DMS 273 treated with DMSO at 0.1 percent for 48 hours (cell line): Measurements from ENCODE around the gene RNU6-1.

ENCODE experiments used
- DNase-seq: peaks from one replicate; lab custom pipeline; 2025; lab: John Stamatoyannopoulos, UW

The RNU6-1 gene

DNA sequence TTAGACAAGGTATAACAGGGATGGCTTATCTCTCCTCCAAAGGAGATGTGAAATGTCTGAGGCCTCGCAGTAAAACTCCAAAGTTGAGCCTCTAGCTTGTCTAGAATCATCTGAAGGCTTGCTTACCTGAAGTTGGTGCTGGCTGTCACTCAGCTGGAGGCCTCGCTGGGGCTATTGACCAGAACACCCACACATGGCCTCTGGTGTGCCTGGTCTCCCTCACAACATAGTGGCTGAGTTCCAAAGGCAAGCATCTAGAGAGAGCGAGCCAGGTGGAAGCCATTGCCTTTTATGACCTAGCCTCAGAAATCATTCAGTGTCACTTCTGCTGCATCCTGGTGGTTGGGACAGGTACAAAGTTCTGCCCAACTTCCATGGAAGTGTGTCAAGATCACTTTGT, 17.4 kb upstream of the RNU6-1 start:
- no peak for DNase-seq

DNA sequence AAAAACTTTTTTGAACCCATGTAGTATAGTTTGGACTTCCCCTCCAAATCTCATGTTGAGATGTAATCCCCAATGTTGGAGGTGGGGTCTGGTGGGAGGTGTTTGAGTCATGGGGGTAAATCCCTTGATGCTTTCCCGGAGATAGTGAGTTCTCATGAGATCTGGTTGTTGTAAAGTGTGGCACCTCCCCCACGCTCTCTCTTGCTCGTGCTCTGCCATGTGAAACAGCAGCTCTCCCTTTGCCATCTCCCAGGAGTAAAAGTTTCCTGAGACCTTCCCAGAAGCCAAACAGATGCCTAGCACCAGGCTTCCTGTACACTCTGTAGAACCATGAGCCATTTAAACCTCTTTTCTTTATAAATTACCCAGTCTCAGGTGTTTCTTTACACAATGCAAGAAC, 16.0 kb upstream of the RNU6-1 start:
- no peak for DNase-seq

DNA sequence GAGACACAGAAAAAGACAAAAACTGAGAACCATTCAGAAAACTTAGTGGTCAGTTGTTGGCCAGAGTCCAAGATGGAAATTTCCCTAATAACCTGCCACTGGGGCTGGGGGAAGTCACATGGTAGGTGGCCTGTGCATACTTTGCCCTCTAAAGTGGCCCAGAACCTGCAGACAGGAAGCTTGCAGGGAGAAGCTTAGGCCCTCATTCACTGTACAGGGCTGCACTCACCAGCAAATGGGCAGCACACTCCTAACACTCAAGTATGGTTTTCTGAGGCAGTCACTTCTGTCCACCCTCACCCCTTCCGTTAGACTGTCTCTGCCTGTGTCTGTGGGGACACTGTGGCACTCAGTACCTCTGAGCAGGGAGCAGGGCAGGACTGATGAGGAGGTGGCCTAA, 14.5 kb upstream of the RNU6-1 start:
- no peak for DNase-seq

DNA sequence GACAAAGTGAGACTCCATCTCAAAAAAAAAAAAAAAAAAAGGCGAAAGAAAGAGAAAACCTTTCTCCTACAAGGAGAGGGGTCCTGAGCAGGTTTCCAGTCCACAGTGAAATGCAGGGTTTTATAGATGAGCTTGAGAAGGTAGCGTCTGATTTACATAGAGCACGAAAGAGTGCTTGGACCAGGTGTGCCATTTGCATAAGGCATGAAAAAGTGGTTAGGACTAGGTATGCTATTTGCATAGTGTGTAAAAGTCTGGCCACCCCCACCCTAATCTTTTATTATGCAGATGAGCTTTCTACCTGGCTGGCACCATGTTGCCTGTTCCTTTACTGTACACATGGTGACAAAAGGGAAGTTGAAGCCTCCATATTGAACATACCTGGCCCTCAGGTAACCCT, 13.6 kb upstream of the RNU6-1 start:
- DNase-seq = no peak

DNA sequence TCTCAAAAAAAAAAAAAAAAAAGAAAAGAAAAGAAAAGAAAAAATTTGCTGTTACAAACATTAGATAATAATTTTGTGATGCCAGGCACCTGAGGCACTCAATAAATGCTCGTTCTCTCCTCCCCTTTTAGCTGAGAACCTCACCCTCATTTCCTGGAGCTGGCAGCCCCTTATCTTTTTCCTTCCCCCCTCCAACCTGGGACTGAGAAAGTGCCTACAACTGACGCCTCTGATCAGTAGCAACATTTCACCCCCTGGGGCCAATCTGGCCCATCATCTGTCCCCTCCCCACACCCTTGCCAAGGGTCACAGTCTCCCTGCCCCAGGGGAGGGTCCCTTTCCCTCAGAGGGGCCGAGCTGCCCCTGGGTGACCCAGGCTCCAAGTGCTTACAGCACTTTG, 12.6 kb upstream of the RNU6-1 start:
- DNase-seq = no peak

DNA sequence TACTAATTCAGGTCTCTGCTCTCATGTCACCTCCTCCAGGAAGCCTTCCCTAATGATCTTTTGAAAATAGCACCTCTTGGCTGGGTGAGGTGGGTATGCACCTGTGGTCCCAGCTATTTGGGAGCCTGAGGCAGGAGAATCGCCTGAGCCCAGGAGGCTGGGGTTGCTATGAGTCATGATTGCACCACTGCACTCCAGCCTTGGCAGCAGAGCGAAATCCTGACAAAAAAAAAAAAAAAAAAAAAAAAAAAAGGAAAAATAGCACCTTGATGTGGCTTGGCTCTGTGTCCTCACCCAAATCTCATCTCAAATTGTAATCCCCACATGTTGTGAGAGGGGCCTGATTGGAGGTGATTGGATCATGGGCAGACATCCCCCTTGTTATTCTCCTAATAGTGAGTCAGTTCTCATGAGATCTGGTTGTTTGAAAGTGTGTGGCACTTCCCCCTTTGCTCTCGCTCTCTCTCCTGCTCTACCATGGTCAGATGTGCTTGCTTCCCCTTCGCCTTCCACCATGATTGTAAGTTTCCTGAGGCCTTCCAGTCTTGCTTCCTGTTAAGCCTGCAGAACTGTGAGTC, 11.2 kb upstream of the RNU6-1 start:
- no peak for DNase-seq

DNA sequence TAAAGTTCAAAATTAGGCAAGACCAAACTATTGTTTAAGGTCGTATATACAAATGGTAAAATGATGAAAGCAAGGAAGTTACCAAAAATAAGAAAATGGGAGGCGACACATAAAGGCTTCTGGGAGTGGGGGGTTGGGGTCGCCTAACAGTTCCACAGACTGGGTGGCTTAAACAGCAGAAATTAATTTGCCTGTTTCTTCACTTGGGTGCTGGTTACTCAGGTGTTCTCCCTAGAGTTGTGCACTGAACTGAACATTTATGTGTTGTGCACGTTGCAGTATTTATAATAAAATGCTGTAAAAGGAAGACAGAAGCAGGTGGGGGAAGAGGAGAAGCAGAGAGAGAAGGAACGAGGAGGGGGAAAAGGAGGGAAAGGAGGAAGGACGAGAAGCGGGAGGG, 10.5 kb upstream of the RNU6-1 start:
- no peak for DNase-seq

DNA sequence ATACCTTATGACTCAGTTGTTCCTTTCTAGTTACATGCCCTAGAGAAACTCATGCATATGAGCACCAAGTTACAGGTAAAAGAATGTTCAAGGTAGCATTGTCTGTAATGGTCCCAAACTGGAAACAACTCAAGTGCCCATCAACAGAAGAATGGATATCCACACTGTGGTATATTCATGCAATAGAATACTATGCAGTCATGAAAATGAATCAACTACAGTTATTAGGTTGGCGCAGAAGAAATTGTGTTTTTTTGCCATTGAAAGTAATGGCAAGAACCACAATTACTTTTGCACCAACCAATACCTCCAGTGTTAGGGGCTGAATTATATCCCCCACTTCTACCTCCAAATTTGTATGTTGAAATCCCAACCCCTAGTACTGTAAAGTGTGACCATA, 9.7 kb upstream of the RNU6-1 start:
- no peak for DNase-seq

DNA sequence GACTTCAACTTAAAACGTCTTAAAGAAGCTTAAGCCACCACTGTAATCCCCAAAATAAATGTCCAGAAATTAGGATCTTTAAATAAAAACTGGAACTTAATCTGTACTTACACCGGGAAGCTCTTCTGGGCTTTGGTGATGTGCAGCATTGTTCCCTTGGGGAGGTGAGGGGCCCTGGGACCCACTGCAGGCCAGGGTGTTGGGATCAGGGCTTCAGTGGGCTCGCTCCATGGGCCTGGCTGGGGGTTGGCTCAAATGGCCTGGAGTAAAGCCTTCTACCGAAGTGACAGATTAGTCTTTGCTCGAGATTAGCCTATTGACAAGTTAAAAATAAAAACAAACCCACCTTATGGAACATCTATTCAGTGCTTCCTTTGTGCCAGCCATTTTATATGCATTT, 6.1 kb upstream of the RNU6-1 start:
- no peak for DNase-seq

DNA sequence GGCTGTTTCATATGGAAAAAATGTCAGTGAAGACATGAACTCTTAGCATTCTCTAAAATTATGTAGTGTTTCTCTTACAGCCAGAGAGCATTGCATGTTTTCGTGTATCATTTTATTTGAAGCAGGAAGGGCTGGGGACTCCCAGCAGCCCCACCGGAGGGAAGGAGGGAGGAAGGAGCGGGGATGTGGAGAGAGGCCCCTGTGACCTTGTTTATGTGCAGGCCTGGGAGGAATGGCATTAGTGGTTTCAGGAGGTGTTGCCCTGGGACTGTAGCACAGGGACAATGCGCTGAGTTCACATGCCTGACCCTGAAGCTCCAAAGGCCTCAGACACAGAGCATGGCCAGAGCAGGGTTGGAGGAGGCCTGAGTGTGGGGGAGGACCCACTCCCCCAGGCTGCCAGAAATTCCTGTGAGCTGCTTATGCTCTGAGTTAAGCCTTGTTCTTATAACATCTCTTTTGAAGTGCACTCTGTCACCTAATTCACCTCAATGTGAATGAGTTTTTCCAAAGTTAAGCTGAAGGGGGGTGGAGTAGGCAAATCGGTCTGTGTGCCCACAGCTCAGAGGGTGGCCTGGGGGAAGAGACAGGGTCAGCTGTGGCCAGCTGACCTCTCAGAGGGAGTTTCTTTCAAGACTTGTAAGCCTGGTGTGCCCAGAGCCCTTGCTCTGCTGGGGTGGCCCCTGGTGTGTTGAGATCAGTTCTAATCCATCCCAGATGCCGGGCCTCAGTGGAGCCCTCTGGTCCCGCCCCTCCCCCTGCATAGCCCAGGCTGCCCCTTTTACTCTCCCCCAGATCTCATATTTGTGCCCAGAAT, 3.9 kb upstream of the RNU6-1 start:
- no peak for DNase-seq

DNA sequence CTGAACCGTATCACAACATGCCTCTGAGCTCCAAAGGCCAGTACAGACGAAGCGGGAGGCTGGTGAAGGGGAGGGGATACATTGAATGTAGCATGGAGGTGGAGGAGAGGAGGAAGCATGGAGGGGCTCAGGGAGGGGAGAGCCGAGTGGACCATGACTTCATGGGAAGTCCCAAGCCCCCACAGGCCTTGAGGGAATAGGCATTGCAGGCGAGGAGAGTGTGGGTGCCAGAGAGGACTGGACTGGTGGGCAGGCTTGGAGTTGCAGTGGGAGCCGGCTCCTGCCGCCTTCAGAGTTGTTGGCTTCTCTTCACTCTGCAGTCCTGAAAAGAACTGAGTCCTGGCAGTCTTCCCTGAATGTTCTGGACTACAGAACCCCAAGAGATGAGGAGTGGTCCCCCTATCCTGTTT, 3.3 kb upstream of the RNU6-1 start:
- no peak for DNase-seq

DNA sequence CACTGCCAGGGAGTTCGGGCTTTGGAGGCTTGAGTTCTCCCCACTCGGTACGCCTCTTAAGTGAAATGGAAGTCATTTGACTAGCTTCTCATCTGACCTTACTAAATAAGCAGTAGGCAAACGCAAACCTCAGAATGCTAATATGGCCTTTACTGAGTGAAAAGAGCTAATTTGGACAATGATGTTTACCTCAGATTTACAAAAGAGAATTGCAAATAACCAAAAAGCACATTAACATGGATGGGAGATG, 1.6 kb upstream of the RNU6-1 start:
- DNase-seq = no peak

DNA sequence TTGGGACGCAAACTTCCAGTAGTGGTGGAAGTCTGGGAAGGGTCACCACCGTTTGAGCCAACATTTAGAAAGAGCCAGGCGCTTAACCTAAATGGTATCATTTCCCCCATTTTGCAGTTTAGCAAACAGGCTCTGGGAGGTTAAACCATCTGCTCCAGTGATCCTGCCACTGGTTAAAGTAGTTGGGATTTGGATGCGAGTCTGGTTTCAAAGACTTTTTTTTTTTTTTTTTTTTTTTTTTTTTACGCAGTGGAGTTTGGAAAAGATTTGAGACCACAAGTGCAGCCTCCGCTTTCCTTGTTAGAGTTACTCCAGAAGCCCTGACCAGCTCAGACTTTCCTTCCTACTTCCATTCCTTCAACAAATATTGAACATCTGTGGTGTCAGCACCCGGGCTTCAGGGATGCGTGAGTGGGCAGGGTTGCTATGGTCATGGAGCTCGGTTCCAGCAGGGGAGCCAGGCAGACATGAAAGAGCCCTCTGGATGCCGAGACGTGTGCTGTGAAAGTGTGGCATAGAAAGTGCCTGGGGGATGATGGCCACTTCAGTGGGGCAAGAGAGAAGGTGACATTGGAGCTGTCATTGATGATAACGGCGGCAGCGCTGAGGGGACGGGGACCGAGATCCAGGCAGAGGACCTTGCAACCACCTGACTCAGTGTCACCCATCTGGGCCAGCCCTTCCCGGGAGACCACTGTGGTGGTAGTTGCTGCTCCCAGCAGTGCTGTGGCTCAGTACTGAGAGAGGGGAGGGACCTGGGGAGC, 1.1 kb upstream of the RNU6-1 start:
- DNase-seq = no peak

DNA sequence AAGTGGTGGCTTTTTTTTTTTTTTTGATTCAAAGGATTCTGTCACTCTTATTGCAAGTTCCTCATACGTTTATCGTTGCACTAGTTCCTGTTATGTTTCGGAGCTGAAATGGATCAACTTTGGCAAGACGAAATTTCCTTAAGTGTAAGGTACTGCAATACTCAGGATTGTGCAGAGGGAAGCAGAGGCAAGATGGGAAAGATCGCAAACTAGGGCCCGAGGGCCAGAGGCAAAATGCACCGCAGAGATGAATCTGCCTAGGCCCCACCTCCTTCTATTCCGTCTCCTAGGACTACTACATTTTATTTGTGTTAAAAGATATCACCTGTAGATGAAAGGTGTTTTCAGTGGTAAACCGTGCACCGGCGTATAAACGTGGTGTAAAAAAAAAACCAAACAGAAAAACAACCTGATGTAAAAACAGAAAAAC, 331 bp downstream of the RNU6-1 start:
- DNase-seq = no peak

DNA sequence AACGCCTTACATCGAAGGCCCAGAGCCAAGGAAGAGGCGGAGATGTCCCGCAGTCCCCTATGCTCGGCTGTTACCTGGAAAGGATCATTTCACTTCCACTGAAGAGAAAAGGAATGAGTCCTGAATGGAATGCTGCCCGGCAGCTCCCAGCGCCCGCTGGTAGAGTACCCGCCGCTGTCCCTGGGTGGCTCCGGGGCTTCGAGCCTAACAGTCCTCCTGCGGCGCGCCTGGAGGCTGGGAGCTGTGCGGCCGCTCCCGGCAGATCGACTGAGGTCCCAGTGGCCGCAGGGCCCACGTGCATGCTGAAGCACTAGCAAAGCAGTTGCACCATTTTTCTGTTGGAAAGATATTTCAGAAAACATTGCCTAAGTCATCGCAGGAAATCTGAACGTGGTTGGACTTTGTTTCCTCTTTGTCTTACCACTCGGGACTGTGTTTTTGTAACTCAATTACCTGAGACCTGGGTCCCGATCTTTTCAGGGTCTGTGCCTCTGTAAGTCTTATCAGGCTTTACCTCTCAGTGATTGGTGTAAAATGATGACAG, 984 bp downstream of the RNU6-1 start:
- DNase-seq = no peak

DNA sequence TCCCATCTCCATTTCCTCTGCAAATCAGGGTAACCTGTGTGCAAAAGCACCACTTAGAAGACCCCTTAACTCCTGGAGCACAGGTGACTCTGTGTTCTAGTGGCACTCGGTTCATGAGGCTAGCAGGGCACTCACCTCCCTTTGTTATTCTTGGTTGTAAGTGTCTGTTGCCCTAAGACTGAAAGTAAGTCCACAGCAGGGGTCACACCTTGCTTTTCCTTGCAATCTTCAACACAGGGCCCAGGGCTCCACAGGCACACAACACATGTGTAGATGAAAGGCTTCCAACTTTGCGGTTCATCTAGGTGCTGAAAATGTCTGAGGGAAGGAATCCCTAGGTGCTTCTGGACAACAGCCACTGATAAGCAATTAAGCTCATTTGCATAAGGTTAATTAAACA, 2.9 kb downstream of the RNU6-1 start:
- no peak for DNase-seq

DNA sequence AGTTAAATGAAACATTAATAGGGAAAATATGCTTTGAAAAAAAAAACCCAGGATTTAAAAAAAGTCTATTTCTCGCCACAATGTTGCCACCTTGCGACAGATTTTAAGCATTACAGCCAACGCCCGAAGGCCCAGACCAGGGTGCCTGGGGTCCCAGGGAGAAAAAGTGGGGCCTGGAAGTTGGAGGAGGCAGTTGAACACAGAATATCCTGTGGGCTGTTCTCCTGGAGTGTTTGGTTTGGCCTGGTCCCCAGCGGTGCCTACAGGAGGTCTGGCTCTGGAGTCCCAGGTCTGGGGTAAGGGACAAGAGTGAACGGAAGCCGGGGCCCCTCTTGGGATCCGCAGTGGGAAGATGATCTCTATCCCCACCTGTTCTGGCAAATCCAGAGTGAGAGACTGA, 3.4 kb downstream of the RNU6-1 start:
- no peak for DNase-seq

DNA sequence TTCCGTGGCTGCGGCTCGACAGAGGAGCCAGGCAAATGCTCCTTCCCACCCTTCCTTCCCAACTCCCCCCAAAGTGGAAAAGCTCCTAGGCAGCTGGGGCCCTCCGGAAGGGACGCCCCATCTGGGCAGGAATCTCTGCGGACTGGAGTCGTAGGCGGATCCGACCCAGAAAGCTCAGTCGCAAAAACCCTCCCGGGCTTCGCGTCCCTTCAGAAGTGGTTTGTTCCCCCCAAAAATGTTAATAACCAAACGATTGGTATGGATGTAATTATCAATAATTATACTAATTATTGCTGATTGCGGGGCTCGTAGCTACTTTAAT, 3.8 kb downstream of the RNU6-1 start:
- no peak for DNase-seq

DNA sequence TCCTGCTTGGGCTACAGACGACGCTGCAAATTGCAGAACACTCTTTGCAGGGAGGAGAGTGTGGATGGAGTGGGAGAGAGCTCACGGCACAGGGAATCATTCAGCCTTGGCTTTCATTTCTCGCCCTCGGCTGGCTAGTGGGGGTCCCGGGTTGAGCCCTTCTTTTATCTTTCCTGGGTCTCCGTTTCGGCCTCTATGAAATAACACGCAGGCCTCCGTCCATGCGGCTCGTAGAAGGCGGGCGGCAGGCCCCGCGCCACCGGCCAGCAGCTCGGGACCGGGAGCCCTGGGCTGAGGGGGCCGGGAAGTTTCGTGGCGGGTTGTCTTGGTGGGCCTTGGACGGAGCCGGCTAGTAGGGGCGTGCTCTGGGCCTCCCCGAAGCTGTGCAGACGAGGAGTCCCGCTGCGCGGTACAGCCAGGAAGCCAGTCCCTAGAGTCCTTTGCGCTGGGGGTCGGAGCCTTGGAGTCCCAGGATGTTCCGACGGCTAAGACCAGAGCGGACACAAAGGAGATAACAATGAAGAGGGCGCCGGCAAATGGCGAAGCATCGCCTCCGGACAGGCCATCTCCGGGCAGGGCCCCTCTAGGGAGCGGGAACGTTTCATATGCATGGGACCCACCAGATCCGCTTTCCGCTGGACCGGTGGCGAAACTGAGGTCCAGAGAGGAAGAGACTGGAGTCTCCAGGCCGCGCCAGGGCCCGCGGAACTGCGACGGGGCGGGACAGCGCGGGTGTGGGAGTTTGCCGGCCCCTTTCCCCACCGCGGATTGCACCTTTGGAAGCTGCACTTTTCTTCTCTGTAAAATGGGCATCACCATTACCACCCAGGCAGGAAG, 4.3 kb downstream of the RNU6-1 start:
- DNase-seq = no peak

DNA sequence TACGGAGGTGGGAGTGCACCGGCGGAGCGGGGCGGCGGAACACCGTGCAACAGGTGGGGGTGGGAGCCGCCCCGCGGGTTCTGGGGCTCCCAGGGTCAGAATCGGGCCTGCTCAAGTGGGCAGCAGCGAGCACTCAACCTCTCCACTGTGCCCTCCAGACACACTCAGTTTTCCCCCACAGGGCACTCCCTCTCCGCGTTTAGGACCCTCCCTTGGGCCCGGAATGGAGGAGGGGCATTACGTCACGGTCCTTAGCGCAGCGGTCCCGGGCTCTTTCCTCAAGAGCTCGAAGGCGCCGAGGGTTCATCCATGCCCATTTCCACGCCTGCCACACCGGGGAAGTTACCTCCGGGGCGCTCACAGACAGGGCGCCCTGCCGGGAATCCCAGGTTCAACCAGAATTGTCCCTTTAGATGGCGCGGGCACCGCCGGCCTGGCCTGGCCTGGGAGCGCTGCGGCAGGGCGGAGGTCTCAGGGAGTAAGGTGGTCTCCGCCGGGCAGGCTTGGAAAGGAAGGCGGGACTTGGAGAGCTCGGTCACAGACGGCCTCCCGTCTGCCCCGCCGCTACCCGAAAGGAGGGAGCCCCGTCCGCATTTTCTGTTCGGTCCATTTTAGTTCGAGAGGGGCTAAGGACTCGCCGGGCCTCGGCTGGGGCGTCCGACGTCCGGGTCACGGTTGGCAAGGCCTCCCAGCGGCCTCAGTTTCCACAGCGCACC, 5.1 kb downstream of the RNU6-1 start:
- DNase-seq = no peak

DNA sequence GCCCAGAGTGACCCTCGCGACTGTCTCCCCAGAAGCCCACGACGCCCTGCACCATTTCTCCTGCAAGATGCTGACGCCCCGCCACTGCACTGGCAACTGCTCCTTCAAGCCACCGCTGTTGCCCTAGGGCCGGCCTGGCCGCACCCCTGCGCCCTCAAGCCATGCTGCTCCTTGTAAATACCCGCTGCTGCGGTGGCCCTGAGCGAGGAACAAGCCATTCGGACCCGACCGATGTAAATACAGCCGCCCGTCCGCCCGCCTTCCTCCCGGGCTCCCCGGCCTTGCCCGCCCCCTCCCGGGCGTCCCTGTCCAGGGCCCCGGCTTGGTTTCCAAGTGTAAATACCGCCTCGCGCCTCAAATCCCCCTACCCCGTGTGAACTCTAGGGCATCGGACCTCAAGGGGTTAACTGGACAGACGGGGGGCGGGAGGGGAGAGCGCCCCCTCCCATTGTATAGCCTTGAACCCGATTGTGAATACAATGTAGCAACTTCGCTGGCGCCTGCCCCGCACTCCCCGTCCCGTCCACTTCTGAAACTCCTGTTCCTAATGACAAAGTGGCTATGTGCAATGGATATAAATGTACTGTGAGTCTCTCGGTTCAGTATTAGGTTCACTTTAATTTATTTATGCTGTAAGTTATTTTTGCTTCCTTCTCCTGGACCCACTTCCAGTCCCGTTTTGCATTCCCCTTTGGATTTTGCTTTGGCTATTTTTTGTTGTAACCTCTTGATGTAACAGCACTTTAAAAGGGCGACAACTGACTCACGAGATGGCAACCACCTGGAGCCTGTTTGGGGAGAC, 5.9 kb downstream of the RNU6-1 start:
- DNase-seq = no peak
